OCI-LY1 (cell line): Measurements from ENCODE around the gene MAPT.

Experiments used
- CTCF ChIP-seq: fragments of 200-600 bp; sonication (generic), shearing (Covaris generic); IDR thresholded peaks from 2 replicates; pipeline ENCODE4 v1.5.1; 2017; ENCODE audit warnings: mild to moderate bottlenecking, antibody characterized with exemption, low read length, moderate library complexity, mixed read lengths
- EZH2 ChIP-seq: fragments of 200-600 bp; sonication (generic), shearing (Covaris generic); IDR thresholded peaks from 2 replicates; pipeline ENCODE4 v1.8.0; 2017; ENCODE audit warnings: borderline replicate concordance, mixed run types, mild to moderate bottlenecking, antibody characterized with exemption, low read length, moderate library complexity, mixed read lengths

GRCh38 chr17:45995627-45996270 lies 101.4 kb downstream of the MAPT start:
- no peak for TF ChIP-seq CTCF
- TF ChIP-seq EZH2, result no peak
